Gastroesophageal sphincter (tissue), 3 donors: Measurements from ENCODE around the gene PRDM16.

Source experiments
- CTCF ChIP-seq, 4 experiments: fragments of 200-600 bp in 2 of 4; fragments of 450-650 bp in 2 of 4; sonication (generic) in 1 of 4; IDR thresholded peaks; one replicate each; pipeline ENCODE4 v1.5.1; 2017 to 2019; ENCODE audit warnings: antibody characterized with exemption in 4 of 4, mild to moderate bottlenecking in 2 of 4, moderate library complexity in 2 of 4
- EP300 ChIP-seq: sonication (generic); formaldehyde crosslinking; IDR thresholded peaks from one replicate; pipeline ENCODE4 v1.6.1; 2017; ENCODE audit warnings: antibody characterized with exemption, mild to moderate bottlenecking
- POLR2A ChIP-seq, 2 donors: fragments of 450-650 bp; IDR thresholded peaks; one replicate each; pipeline ENCODE4 v1.6.1; 2017; ENCODE audit warnings: antibody characterized with exemption in 2 of 2, mild to moderate bottlenecking in 2 of 2, moderate library complexity in 1 of 2
- POLR2AphosphoS5 ChIP-seq: sonication (generic); formaldehyde crosslinking; IDR thresholded peaks from one replicate; pipeline ENCODE4 v1.6.1; 2017; ENCODE audit warnings: antibody characterized with exemption

- TF ChIP-seq POLR2A (IDR thresholded peaks at IDR 0.05): no peak
- TF ChIP-seq EP300: no peak
- no peak for TF ChIP-seq CTCF (IDR thresholded peaks at IDR 0.05)
- TF ChIP-seq POLR2AphosphoS5: no peak
Measured at GRCh38 chr1:3103967-3104677, 35.1 kb downstream of the PRDM16 start.
